GM19452 (cell line): ENCODE measurements around the gene ADRA1B.
A peak's percentile ranks its signal among the peaks of the same experiment; 100 is the strongest.
"Not testable (repeated sequence)": the region's sequence is repeated elsewhere in the genome, so short reads cannot be mapped to it uniquely, and the experiment has no call there.

ENCODE experiments used
- ATAC-seq: cut with Tn5 transposase; IDR thresholded peaks from one replicate; pipeline ENCODE4 v1.9.1; 2021; ENCODE audit not compliant: unreplicated experiment

Gene ADRA1B

DNA sequence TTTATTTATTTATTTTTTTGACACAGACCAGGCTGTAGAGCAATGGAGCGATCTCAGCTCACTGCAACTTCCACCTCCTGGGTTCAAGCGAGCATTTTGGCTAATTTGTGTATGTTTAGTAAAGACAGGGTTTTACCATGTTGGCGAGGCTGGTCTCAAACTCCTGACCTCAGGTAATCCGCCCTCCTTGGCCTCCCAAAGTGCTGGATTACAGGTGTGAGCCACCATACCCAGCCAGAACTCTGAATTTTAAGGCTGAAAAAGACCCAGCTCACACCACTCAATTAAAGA is 49.5 kb downstream of the ADRA1B start:
- ATAC-seq: not testable (repeated sequence)

DNA sequence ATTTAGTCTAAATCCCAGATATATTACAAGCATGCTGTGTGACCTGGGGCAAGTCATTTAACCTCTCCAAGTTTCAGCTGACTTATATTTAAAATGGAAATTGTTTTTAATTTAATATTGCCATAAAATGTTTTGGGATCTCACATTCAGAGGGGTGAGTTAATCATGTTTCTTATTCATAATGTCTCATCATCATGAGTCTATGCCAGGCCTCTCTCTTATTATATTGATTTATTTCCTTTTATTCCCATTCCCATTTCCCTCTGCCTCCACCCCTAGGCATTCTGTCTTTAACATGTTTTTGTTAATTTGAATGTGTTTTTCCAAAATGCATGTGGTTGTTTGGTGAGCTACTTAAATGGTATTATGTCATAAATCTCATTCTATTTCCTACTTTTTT is 53.7 kb downstream of the ADRA1B start:
- ATAC-seq: no peak

DNA sequence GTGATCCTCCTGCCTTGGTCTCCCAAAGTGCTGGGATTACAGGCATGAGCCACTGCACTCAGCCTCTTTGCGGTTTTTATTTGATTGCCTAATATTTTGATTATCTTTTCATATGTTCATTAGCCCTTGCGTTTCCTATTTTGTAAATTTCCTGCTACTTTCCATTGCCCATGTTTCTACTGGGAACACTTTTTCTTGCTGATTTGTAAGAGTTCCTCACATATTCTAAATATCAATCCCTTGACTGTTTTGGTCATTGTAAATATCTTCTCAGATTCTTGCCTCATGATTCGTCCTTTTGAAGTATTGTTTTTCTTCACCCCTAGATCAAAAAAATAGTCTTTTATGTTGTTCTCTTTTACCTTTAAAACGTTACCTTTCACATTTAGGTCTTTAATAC is 54.8 kb downstream of the ADRA1B start:
- ATAC-seq: no peak

DNA sequence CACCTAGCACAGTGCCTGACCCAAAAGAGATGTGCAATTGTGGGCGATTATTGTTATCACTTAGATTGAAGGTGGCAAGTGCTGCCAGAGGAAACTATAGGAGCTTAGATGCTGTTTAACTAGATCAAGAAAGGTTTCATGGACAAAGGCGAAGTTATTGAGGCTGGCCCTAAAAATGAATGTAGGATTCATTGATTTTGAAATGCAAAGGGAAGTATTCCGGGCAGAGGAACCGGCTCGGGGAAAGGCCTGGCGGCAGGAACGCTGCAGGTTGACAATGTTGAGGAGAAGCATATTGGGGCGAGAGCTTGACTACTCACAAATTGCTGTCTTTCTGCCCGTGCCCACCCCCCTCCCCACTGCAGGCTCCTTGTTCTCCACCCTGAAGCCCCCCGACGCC is 55.2 kb downstream of the ADRA1B start:
- no peak for ATAC-seq

DNA sequence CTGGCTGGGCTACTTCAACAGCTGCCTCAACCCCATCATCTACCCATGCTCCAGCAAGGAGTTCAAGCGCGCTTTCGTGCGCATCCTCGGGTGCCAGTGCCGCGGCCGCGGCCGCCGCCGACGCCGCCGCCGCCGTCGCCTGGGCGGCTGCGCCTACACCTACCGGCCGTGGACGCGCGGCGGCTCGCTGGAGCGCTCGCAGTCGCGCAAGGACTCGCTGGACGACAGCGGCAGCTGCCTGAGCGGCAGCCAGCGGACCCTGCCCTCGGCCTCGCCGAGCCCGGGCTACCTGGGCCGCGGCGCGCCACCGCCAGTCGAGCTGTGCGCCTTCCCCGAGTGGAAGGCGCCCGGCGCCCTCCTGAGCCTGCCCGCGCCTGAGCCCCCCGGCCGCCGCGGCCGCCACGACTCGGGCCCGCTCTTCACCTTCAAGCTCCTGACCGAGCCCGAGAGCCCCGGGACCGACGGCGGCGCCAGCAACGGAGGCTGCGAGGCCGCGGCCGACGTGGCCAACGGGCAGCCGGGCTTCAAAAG is 55.7 kb downstream of the ADRA1B start:
- no peak for ATAC-seq

DNA sequence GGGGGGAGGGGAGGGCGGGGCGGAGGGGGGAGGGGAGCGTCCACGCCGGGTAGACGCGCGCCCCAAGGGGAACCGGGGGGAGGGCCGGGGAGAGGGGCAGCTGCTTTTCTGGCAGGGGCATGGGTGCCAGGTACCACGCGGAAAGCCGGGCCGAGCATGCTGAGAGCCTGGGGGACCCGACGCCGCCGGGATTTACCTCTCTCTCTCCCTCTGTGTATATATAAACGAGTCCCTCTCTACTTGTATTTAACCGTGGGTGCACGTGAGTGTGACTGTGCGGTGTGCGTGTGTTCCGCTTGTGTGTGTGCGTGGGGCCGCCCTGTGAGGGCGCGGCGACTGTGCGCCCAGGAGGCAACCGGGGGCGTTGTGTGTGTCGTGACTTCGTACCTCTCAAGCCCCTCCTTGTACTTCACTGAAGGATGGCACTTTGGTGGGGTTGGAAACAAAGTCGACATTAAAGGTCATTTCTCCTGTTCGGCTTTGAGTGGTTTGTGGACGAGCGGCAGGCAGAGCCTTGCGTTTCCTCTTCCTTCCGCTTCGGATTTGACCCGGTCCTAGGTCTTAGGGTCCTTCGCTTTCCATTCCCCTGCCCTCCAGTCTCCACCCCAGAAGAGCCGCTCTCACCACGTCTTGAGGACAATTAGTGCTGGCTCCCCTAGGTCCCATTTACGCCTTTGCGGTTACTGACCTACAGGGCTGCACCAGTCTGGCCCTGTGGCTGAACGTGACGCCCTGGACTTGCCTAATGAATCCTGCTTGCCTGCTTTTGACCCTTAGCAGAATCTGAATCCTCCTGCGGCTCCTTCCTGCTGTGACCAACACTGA is 56.5 kb downstream of the ADRA1B start:
- no peak for ATAC-seq

DNA sequence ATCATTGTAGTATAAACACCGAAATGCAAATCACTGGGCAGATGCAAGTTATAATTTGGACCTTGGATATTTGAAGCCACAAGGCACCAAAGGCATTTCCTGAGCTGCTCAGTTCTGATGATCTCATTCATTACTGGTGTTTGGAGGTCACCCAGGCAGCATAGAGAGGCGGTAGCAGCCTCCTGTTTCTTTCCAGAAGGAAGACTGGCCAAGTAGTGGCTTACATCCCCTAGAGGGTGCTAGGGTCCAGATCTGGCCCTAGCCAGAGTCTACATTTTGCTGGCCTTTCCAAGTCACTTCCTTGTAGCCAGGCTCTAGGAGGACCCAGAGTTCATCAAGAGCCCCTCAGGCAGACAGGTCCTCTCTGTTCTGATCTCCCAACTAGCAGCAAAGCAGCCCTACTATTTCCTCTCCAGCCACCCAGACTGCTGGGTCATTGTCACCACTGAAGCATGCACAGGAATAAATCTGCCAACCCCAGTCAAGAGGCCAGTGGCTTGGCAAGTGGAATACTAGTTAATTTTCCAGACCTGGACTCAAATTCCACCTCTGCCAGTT is 59.3 kb downstream of the ADRA1B start:
- no peak for ATAC-seq

DNA sequence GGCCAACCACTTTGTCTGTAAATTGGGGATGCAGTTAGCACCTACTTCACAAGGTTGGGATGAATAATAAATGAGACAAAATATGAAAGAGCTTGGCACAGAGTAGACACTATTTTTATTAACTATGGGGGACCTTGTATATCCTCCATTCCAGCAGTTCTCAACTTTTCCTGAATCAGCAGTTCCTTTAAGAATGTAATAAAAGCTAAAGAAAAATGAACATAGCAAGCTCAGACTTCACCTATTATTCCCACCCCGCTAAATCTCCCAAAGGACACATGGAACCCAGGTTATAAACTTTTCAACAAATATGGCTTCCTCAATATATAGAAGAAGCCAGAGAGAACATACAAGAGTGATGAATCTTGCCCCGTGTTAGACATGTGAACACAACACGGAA is 60.6 kb downstream of the ADRA1B start:
- no peak for ATAC-seq

DNA sequence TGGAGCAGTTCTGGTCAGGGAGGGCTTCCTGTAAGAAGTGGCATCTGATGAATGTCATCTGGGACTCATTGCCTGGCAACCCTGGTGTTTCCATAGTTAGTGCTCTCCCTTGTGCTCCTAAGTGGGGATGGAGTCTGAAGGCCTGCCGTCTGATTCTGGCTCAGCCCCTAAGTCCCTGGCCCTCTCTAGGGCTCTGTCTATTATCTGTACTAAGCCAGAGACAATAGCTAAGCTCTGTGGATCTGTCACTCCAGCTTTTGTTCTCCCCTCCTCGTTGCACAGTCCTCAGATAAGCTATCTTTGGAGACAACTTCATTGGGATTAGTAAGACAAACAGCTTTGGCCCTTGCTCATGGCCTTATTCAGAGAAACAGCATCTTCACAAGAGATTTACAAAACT is 62.1 kb downstream of the ADRA1B start:
- no peak for ATAC-seq

DNA sequence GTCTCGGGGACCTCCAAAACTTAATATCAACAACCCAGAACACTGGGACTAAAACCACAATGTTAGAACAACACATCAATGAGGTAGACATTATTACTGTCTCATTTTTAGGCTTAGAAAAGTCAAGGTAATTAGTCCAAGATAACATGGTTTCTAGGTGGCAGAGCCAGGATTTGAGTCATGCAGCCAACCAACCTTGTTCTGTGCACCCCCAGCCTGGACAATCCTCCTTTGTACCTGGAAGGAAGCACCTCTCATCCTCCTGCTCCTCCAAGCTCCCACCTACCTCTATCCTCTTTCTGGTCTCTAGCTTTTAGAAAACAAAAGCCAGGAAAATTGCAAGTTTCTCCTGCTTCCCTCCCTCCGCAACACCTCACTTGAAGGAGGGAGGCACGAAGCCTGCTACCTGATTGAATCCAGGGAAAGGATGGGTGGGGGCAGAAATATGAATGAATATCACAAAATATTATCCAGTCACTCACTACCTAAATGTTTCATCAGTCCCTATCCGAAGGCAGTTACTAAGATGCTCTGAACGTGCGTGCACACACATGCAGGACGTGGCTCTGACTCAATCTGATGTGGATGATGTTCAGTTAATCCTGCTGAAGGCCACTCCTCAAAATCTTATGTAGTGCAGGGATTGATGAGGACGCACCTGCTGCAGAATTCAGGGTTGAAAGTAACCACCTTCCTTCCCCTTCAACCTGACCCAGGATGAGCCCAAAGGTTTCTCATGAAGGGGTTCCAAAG is 66.3 kb downstream of the ADRA1B start:
- ATAC-seq: no peak

DNA sequence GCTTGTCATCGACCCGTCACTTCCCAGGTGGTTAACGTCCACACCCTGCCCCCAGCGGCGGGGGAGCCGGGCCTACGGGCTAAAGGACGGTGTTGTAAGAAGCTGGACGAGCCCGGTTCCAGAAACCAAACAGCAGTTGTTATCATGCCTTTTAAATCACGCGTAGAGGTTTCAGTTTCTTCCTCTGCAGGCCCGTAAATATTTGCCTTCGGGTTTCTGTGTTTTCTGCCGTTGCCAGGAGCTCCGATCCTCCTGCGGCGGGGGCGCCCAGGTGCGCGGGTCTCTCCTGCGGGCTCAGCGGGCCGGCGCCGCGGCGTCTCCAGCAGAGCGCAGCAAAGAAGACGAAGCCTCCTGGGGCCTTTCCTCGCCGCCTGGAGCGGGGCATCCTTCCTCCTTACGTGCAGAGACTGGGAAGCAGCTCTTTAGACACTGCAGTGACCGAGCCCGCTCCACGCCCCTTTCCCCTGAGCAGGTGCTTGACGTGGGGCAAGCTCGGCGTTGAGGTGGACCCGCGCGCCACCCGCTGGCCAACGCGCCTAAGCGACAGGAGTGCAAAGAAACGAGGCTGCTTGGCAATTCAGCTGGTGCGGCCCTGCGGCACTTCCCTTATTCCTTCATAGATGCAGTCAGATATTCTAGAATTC is 70.9 kb downstream of the ADRA1B start:
- ATAC-seq: peak; percentile 95

DNA sequence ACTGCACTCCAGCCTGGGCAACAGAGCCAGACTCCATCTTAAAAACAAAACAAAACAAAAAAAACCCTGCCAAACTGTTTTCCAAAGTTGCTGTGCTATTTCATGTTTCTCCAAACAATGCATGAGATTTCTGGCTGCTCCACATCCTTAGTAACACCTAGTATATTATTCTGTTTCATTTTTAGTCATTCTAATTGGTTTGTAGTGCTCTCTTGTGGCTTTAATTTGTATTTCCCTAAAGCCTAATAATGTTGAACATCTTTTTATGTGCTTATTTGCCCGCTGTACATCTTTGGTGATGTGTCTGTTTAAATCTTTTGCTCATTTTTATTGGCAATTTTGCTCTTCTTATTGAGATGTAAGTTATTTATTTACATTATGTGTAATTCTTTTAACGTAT is 74.2 kb downstream of the ADRA1B start:
- no peak for ATAC-seq

DNA sequence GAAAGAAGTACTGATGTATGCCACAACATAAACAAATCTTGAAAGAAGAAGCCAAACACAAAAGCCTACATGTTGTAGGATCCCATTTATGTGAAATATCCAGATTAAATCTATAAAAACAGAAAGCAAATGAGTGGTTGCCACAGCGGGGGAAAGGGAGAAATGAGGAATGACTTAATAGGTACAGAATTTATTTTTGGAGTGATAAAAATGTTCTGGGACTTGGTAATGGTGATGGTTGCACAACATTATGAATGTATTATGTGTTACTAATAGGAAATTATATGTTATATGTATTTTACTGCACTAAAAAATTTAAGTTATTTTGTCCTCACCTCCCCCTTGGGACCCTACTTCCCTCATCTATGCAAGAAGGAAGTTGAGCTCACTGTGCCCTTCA is 76.3 kb downstream of the ADRA1B start:
- no peak for ATAC-seq

DNA sequence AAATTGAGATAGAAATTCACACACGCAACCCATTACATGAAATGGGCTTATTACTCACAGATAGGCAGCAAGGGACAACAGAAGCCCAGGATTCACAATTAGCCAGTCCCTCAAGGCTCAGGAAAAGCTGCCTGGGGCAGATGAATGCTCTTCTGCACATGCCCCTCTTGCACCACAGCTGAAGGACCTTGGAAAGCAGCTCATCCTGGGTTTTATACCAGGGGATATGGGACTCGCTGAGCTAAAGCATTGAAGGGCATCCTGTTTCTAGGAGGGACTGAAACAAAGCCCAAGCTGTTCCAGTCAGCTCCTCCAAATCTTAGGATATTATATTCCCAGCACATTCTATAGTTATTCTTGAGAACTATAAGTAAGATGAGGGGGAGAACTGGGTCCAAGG is 76.9 kb downstream of the ADRA1B start:
- no peak for ATAC-seq

DNA sequence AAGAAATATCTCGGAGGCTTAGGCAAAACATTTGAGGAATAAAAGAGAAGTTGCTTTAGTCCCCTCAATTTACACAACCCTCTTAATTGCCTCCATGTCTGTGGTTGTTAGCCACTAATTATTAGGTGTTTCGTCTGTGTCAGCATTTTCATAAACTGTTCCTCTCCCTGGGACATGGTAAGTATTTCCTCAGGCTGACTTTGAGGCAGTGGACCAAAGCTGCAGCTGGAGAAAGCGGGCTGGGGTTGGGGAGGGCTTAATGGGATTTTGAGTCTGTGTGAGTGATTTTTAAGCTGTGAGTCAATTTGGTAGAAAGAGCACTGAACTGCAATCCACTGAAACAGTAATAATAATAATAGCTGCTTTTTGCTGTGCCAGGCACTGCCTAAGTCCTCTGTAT is 79.6 kb downstream of the ADRA1B start:
- ATAC-seq: no peak

DNA sequence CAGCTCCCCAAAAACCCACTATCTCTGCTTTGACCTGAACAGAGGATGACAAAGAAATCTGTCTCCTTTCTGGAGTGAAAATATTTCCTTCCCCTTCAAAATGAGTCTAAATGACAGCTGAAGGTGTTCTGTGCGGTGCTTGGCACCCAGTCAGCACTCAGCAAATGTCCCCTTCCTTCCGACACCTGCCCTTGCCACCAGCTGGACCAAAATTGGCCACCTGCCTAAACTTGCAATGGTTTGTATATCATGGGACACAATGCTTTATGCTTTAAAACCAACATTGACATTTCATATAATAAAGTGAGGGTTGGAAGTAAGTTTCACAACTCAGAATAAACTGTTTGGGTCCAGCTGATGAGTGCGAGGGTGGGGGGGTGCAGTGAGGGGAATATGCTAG is 85.2 kb downstream of the ADRA1B start:
- no peak for ATAC-seq

DNA sequence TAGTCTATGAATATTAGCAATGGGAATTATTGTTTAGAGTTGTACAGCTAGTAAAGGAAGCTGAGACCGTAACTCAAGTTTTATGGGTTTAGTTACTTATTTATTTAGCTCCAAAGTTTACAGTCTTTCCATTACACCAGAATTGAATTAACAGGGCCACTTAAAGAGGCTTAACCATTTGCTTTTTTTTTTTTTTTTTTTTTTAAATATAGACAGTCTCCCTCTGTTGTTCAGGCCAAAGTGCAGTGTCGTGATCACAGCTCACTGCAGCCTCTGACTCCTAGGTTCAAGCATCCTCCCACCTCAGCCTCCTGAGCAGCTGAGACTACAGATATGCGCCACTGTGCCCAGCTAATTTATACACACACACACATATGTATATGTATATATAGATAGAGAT is 91.2 kb downstream of the ADRA1B start:
- ATAC-seq: no peak

DNA sequence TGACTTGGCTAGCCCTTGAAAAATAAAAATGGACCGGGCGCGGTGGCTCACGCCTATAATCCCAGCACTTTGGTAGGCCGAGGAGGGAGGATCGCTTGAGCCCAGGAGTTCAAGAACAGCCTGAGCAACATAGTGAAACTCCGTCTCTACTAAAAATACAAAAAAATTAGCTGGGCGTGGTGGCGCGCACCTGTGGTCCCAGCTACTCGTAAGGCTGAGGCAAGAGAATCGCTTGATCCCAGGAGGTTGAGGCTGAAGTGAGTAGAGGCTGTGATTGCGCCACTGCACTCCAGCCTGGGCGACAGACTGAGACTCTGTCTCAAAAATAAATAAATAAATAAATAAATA is 92.2 kb downstream of the ADRA1B start:
- peak; percentile 6 for ATAC-seq

DNA sequence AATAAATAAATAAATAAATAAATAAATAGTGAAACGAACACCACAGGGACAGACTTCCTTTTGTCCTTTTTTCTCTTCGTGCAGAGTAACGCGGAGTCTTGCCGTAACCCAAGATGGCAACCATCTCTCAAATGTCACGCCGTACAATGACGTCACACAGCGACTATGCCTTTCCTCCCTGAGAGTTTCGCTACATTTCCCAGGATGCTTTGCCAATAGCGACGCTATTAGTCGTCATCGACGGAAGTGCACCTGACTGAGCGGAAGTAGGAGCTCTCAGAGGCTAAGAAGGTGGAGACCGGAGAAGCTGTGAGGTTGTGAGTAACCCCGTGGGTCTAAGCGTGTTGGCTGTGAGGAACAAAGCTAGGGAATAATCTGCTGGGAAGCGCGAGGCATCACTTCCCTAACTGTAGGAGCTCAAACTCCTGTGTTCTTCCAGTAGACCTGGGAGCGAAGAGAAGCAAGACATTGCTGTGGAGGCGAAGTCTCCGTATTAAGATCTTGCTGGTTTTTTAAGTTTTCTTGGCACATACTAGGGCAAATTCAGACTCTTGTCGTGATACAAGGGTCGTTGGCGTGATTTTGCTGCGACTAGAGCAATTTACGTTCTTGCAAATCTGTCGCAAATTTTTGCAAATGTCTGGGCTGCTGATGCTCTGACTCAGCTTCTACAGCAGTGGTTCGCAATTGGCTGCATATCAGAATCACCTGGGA is 92.8 kb downstream of the ADRA1B start, which contains the start of gene TTC1:
Gene TTC1 (plus strand): TSS at position 263 of the 714 bp plus-strand sequence. CDS start 1,390 bp downstream, outside the sequence.
- peak; percentile 100 for ATAC-seq

DNA sequence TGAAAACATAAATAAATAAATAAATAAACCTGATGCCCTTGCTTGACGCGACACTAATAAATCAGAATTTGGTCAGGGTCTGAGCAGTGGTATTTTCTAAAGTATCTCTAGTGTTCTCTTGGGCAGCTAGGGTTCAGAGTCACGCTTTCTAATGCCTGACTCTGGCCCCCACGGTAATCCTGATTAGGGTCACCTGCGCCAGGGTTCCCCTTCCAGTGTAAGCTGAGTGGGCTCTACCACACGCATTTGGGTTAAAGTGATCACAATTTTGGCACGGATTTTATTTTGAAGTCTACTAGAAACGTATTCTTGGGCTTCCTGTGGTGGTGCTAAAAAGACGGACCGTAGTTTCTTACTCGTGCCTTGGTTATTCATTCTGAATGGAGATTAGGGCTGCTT is 93.3 kb downstream of the ADRA1B start:
- ATAC-seq: no peak

DNA sequence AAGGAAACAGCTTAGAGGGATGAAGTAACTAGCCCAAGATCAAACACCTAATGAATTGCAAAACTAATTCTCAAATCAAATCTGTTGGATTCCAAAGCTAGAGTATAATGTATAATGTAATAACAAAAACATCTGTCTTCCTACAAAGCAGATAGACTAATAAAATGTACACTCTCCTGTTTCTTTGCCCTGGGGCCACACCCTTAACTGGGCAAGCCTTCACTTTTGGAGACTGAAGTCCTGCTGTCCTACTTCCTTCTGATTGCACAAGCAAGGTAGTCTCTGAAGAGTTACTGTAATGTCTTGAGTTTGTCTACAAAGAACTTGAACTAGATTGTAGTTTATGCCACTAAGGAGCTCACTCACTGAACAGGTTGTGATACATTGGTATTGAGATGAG is 95.2 kb downstream of the ADRA1B start:
- ATAC-seq: no peak
